PFSK-1 (cell line): Measurements from ENCODE around the gene PCED1B.

ENCODE experiments used
- POLR2AphosphoS5 ChIP-seq: IDR thresholded peaks from 2 replicates; pipeline ENCODE4 v1.6.1; 2012; ENCODE audit warnings: low read depth, mild to moderate bottlenecking, control low read depth, low read length, moderate library complexity
- REST ChIP-seq, 2 experiments: IDR thresholded peaks; 2 replicates each; pipeline versions ENCODE4 v1.6.1 to v1.8.0; 2011 to 2012; ENCODE audit warnings: low read depth in 2 of 2, low read length in 2 of 2, control low read depth in 1 of 2, inconsistent platforms in 1 of 2, mild to moderate bottlenecking in 1 of 2, moderate library complexity in 1 of 2; ENCODE audit not compliant: insufficient read depth in 1 of 2
- SIN3A ChIP-seq: IDR thresholded peaks from 2 replicates; pipeline ENCODE4 v1.6.1; 2012; ENCODE audit warnings: mild to moderate bottlenecking, low read length, moderate library complexity, borderline replicate concordance; ENCODE audit not compliant: insufficient read depth

GRCh38 chr12:47190905-47191304, 111.5 kb downstream of the PCED1B start:
- TF ChIP-seq POLR2AphosphoS5 = no peak
- no peak for TF ChIP-seq REST (IDR thresholded peaks at IDR 0.05; ENCODE audit: insufficient read depth in 1 of 2, low read depth in 2 of 2, low read length in 2 of 2)
- TF ChIP-seq SIN3A = no peak
